GM10248 (cell line): Measurements from ENCODE around the gene EFCAB6.

Experiments
- CTCF ChIA-PET: fragments of 300-600 bp; sonication (Branson Sonifier 250); formaldehyde crosslinking; extraction: SDS; loops from one replicate; lab custom pipeline; 2021; ENCODE audit warnings: antibody characterized with exemption; lab: Yijun Ruan, JAX
- POLR2A ChIA-PET: fragments of 350-650 bp; sonication (Branson Sonifier 250); formaldehyde crosslinking; extraction: SDS; loops from one replicate; lab custom pipeline; 2020; ENCODE audit warnings: antibody characterized with exemption; lab: Yijun Ruan, JAX
- DNase-seq: peaks from one replicate; pipeline ENCODE4 v3.0.0; 2012; ENCODE audit errors: extremely low spot score
- CTCF ChIP-seq: IDR thresholded peaks from 2 replicates; pipeline ENCODE4 v1.5.1; 2012; ENCODE audit warnings: mild to moderate bottlenecking, low read depth; ENCODE audit errors: extremely low read depth, missing control alignments, control extremely low read depth

Gene EFCAB6

GRCh38 chr22:43858156-43858895, 46.2 kb upstream of the EFCAB6 start:
- CTCF ChIA-PET = no interaction called here
- DNase-seq = no peak
- TF ChIP-seq CTCF = no peak
- POLR2A ChIA-PET = no interaction called here

- no peak for DNase-seq
- ChIA-PET POLR2A (interaction anchor here (0.6 kb wide), 2 partner anchors 12 to 289 kb away, joined by 5 to 7 read pairs; no protein-coding TSS in a partner anchor), CTCF (no interaction called here)
- no peak for TF ChIP-seq CTCF
These were observed 45.3 kb upstream of the EFCAB6 start for GRCh38 chr22:43857367-43857766.

DNA sequence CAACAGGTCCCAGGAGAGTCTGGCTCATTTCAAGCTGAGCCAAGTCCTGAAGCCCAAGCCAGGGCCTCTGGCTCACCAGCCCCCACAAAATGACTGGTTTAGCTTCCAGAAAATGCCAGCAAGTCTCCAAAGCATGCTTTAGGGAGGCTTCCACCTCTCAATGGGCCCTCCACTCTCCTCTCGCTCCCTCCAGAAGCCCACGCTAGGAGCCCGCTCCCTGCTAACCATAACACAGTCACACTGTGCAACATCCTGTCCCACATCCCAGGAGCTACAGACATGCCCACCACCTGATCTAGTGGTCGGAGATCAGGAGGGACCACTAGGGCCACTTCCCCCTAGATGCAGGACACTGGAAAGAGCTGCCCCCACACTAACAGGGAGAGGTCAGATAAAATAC, 43.3 kb upstream of the EFCAB6 start:
- DNase-seq = no peak
- TF ChIP-seq CTCF = no peak
- ChIA-PET POLR2A (no interaction called here), CTCF (no interaction called here)

GRCh38 chr22:43854786-43855271, 42.7 kb upstream of the EFCAB6 start:
- DNase-seq = no peak
- no peak for TF ChIP-seq CTCF
- ChIA-PET CTCF (no interaction called here), POLR2A (no interaction called here)

DNA sequence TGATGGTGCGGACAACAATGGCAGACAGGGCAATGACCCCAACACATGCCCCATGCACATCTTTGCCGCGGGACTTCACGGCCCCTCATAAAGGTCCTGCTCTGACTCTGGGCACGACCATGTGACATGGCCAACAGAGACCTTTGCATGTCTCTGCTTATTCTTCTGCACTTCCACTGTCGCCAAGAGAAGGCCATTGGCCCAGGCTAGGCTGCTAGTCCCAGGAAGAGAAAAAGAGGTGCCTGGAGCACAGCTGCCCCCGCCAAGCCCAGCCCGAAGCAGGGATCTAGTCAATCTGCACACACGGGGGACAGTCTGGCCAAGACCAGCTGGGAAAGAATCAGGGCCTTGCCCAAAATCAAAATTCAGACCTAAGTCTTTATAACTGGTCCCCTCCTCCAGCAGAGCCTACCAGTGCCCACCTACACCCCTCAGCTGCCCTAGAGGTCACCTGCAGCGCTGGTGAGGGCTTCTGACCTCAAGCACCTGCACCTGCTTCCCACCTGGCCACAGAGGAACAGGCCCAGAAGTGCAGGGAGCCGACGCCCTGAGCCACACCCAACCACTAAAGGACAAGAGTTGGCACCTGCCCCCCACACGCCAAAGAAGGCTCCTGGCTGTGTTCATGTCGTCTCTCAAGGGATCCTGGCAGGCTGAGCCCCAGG, 42.1 kb upstream of the EFCAB6 start:
- POLR2A ChIA-PET = no interaction called here
- CTCF ChIA-PET = interaction anchor here (1.5 to 1.6 kb wide), 2 partner anchors 27 to 31 kb away, joined by 3 to 4 read pairs; no protein-coding TSS in a partner anchor
- DNase-seq = no peak
- TF ChIP-seq CTCF = no peak

DNA sequence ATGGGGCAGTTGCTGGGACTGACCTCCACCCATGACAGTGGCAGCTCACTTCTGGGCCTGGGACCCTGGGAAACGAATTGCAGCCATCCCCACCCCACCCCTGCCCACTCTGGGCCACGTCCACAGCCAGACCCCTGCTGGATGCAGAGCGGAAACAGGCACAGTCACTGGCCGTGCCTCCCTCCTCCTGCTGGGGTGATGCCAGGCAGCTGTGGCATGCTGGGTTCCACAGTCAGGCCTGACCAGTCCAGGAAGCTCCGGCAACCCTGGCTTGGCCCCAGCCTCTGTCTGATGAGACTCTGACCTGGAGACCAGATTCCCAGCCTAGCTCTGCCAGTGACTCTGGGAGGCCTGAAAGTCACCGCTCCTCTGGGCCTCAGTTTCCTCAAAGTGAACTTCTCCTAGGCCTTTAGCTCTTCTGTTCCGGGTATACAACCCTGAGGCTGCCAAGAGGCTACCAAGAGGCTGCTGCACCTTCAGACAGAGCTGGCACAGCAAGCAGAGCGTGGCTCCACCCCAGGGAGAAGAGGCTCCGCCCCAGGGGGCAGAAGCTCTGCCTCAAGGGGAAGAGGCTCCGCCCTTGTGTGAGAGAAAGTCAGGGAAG, 41.3 kb upstream of the EFCAB6 start:
- ChIA-PET POLR2A (no interaction called here), CTCF (interaction anchor here (1.4 to 1.6 kb wide), 3 partner anchors 26 to 31 kb away, joined by 3 to 5 read pairs (median 4); no protein-coding TSS in a partner anchor)
- no peak for DNase-seq
- no peak for TF ChIP-seq CTCF
